NCI-H69 (cell line): ENCODE measurements around the gene KIR2DL1.
"Not testable (repeated sequence)": the region's sequence is repeated elsewhere in the genome, so short reads cannot be mapped to it uniquely, and the experiment has no call there.

ENCODE experiments used
- DNase-seq: peaks from one replicate; lab custom pipeline; 2025; lab: John Stamatoyannopoulos, UW

The KIR2DL1 gene

DNA sequence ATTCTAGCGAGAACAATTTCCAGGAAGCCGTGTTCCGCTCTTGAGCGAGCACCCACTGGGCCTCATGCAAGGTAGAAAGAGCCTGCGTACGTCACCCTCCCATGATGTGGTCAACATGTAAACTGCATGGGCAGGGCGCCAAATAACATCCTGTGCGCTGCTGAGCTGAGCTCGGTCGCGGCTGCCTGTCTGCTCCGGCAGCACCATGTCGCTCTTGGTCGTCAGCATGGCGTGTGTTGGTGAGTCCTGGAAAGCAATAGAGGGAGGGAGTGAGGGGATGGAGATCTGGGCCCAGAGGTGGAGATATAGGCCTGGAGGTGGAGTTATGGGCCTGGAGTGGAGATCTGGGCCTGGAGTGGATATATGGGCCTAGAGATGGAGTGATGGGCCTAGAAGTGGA, at the start of gene KIR2DL1:
Gene KIR2DL1, plus strand, starts transcription at position 148 of the 400 bp plus-strand sequence. Its CDS starts 58 bp downstream, at position 206.
- DNase-seq, result not testable (repeated sequence)

DNA sequence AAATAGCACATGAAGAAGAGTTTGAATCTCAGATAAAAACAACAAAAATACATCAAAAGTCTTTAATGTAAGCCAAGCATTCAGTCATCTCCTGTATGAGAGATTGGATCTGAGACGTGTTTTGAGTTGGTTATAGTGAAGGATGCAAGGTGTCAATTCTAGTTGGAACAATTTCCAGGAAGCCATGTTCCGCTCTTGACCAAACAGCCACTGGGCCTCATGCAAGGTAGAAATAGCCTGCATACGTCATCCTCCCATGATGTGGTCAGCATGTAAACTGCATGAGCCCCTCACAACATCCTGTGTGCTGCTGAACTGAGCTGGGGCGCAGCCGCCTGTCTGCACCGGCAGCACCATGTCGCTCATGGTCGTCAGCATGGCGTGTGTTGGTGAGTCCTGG, 45.5 kb upstream of the KIR2DL1 start, which contains the start of gene KIR3DL3:
Gene KIR3DL3, plus strand, starts transcription at position 301 of the 400 bp plus-strand sequence. Its CDS starts 55 bp downstream, at position 356.
- no peak for DNase-seq

DNA sequence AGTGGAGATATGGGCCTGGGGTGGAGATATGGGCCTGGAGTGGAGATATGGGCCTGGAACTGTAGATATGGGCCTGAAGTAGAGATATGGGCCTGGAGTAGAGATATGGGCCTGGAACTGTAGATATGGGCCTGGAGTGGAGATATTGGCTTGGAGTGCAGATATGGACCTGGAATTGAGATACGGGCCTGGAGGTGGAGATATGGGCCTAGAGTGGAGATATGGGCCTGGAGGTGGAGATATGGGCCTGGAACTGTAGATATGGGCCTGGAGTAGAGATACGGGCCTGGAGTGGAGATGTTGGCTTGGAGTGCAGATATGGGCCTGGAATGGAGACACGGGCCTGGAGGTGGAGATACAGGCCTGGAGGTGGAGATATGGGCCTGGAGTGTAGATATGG, 44.9 kb upstream of the KIR2DL1 start:
- no peak for DNase-seq

DNA sequence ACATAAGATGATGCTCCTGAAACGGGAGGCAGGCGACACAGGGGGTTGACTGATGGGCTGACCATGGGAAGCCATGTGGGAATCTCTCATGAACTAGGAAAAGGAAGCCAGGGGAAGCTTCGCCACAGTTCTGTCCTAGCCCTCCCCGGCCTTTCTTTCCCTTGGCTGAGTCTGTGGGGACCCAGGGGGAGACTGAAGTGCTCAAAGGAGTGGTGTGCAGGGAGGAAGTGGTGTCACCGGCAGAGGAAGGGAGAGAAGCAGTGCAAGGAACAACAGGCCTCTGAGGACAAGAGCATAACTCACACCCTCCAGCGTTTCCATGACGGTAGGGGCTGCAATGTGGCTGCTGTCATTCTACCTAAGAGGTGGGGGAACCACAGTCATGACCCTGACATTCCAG, 44.3 kb upstream of the KIR2DL1 start:
- DNase-seq, result no peak

DNA sequence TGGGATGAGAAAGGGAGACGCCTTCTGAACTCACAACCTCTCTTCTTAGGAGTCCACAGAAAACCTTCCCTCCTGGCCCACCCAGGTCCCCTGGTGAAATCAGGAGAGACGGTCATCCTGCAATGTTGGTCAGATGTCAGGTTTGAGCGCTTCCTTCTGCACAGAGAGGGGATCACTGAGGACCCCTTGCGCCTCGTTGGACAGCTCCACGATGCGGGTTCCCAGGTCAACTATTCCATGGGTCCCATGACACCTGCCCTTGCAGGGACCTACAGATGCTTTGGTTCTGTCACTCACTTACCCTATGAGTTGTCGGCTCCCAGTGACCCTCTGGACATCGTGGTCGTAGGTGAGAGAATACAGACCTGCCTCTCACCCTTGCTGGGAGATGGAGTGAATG, 42.0 kb upstream of the KIR2DL1 start:
- DNase-seq, result no peak

DNA sequence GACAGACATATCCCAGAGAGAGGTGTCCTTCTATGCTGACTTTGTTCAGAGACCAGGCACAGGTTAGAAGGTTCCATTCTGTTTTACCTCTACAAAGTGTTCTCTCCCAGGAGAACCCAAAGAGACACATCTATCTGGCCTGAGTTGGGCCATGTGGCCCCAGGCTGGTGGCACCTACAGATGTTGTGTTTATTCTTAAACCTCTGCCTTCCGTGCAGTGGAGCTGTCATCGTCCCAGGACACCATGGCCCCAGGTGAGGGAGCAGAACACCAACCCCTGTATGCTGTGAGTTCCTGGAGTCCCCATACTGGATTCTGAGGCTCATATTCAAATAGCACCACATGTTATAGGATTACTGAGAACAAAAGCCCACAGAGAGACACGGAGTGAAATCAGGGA, 41.4 kb upstream of the KIR2DL1 start:
- no peak for DNase-seq

DNA sequence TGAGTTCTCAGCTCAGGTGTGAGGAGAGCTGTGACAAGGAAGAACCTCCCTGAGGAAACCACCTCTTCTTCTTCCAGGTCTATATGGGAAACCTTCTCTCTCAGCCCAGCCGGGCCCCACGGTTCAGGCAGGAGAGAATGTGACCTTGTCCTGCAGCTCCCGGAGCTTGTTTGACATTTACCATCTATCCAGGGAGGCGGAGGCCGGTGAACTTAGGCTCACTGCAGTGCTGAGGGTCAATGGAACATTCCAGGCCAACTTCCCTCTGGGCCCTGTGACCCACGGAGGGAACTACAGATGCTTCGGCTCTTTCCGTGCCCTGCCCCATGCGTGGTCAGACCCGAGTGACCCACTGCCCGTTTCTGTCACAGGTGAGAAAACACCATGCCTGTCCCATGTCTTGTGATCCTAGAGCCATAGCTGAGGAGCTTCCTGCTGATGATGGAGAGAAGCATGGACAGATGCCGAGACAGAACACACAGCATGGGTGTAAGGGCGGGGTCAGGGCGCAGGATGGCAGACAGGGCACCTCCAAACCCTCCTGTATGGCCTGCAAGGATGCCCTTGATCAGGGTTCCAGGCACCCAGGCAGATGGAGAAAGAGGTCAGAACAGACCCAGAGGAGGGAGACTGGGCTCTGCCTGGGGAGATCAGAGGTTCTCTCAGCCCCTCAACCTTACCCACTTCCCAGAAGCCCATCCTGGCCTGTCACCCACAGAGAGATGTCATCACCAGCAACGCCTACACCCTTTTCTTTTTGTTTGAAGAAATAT, 40.0 kb upstream of the KIR2DL1 start:
- DNase-seq, result no peak

DNA sequence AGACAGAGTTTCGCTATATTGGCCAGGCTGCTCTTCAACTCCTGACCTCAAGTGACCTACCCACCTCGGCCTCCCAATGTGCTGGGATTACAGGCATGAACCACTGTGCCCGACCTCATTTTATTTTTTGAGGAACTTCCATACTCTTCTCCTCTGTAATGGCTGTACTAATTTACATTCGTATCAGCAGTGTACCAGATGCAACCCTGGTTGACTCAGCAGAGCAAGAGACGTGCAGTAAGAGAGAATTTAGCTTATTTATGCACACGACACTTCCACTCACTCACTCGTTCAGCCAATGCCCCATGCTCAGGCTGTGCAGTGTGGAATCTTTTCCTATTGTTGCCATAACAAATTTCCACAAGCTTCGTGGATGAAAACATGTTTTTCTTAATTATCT, 38.4 kb upstream of the KIR2DL1 start:
- DNase-seq, result no peak

DNA sequence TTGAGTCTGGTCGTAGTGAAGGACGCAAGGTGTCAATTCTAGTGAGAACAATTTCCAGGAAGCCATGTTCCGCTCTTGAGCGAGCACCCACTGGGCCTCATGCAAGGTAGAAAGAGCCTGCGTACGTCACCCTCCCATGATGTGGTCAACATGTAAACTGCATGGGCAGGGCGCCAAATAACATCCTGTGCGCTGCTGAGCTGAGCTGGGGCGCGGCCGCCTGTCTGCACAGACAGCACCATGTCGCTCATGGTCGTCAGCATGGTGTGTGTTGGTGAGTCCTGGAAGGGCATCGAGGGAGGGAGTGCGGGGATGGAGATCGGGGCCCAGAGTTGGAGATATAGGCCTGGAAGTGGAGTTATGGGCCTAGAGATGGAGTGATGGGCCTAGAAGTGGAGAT, 31.3 kb upstream of the KIR2DL1 start, which contains the start of gene KIR2DL3:
Gene KIR2DL3, plus strand, starts transcription at position 208 of the 400 bp plus-strand sequence. Its CDS starts 33 bp downstream, at position 241.
- not testable (repeated sequence) for DNase-seq

DNA sequence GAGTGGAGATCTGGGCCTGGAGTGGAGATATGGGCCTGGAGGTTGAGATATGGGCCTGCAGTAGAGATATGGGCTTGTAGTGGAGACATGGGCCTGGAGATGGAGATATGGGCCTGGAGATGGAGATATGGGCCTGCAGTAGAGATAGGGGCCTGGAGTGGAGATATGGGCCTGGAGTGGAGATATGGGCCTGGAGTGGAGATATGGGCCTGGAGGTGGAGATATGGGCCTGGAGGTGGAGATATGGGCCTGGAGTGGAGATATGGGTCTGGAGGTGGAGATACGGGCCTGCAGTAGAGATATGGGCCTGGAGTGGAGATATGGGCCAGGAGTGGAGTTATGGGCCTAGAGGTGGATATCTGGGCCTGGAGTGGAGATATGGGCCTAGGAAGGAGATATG, 30.9 kb upstream of the KIR2DL1 start:
- DNase-seq, result no peak

DNA sequence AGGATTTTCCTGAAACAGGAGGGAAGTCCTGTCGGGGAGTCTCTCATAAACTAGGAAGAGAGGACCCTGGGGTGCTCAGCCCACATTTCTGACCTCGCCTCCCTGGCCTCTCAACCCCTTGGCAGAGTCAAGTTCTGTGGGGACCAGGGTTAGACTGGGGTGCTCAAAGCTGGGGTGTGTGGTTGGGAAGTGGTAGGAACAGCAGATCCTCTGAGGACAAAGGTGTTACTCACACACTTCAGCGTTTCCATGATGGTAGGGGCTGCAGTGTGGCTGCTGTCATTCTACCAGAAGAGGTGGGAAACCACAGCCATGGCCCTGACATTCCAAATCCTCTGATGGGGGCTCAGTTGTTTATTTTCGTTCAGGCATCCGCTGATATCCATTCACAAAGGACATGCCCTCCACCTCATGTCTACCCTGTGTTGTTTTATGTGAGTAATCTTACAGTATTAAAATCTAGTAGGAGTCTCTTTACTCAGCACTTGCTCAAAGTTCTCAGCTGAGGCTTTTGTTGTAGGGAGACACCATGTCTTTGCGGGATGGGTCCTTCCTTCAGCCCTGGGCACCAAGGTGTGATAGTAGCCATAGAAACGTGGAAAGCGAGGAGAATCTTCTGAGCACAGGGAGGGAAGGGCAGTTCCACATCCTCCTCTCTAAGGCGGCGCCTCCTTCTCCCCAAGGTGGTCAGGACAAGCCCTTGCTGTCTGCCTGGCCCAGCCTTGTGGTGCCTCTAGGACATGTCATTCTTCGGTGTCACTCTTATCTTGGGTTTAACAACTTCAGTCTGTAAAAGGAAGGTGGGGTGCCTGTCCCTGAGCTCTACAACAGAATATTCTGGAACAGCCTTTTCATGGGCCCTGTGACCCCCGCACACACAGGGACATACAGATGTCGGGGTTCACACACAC, 29.8 kb upstream of the KIR2DL1 start:
- DNase-seq, result no peak

DNA sequence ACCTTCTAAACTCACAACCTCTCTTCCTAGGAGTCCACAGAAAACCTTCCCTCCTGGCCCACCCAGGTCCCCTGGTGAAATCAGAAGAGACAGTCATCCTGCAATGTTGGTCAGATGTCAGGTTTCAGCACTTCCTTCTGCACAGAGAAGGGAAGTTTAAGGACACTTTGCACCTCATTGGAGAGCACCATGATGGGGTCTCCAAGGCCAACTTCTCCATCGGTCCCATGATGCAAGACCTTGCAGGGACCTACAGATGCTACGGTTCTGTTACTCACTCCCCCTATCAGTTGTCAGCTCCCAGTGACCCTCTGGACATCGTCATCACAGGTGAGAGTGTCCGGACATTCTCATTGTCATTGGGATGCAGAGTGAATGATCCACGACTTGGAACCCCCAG, 27.6 kb upstream of the KIR2DL1 start:
- not testable (repeated sequence) for DNase-seq

DNA sequence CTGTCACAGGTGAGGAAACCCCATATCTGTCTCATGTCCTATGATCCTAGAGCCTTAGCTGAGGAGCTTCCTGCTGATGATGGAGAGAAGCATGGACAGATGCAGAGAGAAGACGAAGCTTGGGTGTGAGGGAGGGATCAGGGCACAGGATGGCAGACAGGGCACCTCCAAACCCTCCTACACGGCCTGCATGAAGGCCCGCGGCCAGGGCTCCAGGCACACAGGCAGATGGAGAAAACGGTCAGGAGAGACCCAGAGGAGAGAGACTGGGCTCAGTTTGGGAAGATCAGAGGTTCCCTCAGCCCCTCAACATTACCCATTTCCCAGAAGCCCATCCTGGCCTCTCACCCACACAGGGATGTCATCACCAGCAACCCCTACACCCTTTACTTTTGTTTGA, 25.5 kb upstream of the KIR2DL1 start:
- not testable (repeated sequence) for DNase-seq

DNA sequence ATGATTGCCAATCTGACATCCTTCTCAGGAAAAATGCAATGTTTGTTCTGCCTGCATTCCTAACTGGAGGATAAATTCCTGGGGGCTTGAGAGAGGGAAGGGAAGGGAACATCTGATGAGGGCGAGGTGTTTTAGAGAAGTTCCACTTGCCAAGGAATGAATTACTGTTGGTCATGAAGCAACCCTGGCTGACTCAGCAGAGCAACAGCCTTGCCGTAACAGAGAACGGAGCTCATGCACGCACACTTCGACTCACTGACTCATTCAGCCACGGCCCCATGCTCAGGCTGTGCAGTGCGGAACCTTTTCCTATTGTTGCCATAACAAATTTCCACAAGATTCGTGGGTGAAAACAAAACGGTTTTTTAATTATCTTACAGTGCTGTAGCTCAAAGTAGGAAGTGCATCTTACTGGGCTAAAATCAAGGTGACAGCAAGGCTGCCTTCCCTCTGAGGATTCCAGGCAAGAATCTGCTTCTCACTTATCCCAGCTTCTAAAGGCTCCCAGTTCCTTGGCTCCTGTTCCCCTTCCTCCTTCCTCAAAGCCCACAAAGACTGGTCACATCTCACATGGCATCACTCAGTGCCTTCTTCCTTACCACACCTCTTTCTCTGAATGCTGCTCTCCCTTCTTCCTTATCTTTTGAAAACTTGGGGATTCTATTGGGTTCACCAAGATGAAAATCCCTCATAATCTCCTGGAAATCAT, 21.8 kb upstream of the KIR2DL1 start:
- not testable (repeated sequence) for DNase-seq

DNA sequence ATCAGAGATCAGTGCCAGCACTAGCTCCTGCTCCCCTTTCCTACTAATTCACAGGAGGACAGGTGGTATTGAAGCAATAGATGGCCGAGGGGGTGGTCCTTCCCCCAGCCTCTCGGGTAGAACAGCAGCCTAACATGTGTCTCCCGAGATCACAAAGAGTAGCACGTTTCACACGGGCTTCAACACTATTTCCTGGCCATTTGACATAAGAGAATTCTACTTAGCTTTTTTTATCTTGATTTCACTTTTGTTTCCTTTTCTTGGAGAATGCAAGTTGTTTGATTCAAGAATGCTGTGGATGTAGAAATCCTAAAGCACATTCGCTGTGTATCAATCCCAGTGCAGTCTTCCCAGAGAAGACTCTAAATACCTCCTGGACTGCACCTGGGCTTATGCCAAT, 19.3 kb upstream of the KIR2DL1 start:
- not testable (repeated sequence) for DNase-seq

DNA sequence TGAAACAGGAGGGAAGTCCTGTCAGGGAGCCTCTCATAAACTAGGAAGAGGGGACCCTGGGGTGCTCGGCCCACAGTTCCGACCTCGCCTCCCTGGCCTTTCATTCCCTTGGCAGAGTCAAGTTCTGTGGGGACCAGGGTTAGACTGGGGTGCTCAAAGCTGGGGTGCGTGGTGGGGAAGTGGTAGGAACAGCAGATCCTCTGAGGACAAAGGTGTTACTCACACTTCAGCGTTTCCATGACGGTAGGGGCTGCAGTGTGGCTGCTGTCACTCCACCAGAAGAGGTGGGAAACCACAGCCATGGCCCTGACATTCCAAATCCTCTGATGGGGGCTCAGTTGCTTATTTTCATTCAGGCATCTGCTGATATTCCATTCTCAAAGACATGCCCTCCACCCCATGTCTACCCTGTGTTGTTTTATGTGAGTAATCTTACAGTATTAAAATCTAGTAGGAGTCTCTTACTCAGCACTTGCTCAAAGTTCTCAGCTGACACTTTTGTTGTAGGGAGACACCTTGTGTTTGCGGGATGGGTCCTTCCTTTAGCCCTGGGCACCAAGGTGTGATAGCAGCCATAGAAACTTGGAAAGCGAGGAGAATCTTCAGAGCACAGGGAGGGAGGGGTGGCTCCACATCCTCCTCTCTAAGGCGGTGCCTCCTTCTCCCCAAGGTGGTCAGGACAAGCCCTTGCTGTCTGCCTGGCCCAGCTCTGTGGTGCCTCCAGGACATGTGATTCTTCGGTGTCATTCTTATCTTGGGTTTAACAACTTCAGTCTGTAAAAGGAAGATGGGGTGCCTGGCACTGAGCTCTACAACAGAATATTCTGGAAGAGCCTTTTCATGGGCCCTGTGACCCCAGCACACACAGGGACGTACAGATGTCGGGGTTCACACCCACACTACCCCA, 13.1 kb upstream of the KIR2DL1 start:
- not testable (repeated sequence) for DNase-seq

DNA sequence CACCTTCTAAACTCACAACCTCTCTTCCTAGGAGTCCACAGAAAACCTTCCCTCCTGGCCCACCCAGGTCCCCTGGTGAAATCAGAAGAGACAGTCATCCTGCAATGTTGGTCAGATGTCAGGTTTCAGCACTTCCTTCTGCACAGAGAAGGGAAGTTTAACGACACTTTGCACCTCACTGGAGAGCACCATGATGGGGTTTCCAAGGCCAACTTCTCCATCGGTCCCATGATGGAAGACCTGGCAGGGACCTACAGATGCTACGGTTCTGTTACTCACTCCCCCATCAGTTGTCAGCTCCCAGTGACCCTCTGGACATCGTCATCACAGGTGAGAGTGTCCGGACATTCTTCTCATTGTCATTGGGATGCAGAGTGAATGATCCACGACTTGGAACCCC, 11.0 kb upstream of the KIR2DL1 start:
- not testable (repeated sequence) for DNase-seq

DNA sequence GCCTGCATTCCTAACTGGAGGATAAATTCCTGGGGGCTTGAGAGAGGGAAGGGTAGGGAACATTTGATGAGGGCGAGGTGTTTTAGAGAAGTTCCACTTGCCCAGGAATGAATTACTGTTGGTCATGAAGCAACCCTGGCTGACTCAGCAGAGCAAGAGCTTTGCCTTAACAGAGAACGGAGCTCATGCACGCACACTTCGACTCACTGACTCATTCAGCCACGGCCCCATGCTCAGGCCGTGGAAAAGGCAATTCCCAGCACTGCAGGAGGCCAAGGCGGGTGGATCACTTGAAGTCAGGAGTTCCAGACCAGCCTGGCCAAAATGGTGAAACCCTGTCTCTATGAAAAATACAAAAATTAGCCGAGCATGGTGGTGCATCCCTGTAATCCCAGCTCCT, 5.4 kb upstream of the KIR2DL1 start:
- DNase-seq, result not testable (repeated sequence)

DNA sequence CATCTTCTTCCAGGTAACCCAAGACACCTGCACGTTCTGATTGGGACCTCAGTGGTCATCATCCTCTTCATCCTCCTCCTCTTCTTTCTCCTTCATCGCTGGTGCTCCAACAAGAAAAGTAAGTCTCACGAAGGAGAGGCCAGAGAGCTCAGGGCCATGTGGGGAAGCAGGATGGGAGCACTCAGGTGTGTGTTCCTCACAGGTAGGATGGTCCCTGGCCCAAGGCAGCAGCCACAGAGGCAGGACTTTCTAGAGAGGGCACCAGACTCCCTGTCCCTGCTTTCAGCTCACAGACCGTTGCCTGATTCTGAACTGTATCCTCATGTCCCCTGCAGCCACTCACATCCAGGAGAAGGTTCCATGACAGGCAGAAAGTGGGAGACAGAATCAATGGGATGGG, 3.1 kb upstream of the KIR2DL1 start:
- DNase-seq, result not testable (repeated sequence)

DNA sequence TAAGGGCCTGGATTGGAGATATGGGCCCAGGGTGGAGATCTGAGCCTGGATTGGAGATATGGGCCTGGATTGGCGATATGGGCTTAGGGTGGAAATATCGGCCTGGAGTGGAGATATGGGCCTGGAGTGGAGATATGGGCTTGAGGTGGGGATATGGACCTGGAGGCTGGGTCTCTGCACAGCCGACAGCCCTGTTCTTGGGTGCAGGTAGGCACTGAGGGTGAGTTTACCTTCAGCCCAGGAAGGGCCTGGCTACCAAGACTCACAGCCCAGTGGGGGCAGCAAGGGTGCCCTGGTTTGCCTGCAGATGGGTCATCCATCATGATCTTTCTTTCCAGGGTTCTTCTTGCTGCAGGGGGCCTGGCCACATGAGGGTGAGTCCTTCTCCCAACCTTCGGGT, 918 bp downstream of the KIR2DL1 start:
- DNase-seq, result not testable (repeated sequence)
